Stimulated activated CD8-positive, alpha-beta memory T cell treated with anti-CD3 and anti-CD28 coated beads, Interleukin-15, amount 100 ng/mL, for 48 hours (primary cell): ENCODE measurements around the gene SYPL1.
A peak's percentile ranks its signal among the peaks of the same experiment; 100 is the strongest.

Experiments used
- DNase-seq, 2 donors: peaks; one replicate each; pipeline ENCODE4 v3.0.0-alpha.2; 2020; ENCODE audit warnings: low read depth in 2 of 2

SYPL1 gene

DNA sequence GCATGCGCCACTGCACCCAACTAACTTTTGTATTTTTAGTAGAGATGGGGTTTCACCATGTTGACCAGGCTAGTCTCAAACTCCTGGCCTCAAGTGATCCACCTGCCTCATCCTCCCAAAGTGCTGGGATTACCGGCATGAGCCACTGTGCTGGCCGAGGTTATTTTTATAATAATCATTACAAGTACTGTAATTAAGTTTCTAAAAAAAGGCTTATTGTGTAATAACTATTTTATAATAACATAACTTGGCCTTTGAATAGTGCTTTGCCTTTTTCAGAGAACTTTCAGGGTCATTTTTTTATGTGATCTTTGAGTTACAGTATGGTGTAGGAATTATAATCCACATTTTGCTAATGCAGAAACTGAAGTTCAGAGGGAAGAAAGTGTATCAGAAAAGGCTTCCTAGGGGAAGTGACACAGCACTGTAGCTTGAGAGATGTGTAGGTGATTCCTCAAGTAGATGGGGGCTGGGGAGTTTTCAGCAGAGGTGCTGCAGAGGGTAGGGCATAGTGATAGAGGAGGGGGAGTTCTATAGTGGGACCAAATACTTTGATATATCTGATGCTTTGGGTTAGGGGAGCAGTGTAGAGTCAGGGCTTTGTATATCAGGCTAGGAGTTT lies 9.2 kb upstream of the SYPL1 start:
- DNase-seq, result no peak

DNA sequence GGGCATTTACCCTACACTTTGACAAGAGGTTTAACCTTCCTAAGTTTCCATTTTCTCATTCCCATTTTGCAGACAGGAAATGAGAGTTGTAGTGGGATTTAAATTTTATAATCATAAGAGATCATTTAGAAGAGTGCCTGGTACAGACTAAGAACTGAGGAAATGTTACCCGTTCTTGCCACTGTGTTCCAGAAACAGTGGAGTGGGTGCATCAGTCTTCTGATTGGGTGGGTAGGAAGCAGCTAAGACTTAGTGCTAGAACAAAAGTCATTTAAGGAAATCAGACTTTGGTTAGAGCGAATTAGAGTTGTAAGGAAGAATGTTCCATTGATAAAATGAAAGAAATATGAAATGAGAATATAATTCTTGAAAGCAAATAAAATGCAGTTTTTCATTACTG lies 8.4 kb upstream of the SYPL1 start:
- DNase-seq, result no peak

DNA sequence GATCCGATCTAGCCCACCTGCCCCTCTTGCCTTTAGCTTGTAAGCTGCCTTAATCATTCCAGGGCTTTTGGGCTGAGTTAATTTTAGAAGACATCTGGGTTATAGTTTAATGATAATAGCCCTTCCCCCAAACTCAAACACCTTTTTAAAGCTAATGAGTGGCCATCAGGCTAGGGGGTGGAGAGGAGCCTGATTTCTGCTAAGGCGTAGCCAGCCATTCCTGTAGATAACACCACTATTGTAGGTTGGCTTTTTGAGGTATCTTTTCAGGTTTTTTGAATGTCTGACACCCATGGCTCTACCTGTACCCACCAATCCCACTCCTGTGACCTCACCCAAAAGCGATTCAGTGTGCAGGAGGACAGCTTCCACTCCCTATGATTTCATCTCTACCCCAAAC lies 7.6 kb upstream of the SYPL1 start:
- DNase-seq, result no peak

DNA sequence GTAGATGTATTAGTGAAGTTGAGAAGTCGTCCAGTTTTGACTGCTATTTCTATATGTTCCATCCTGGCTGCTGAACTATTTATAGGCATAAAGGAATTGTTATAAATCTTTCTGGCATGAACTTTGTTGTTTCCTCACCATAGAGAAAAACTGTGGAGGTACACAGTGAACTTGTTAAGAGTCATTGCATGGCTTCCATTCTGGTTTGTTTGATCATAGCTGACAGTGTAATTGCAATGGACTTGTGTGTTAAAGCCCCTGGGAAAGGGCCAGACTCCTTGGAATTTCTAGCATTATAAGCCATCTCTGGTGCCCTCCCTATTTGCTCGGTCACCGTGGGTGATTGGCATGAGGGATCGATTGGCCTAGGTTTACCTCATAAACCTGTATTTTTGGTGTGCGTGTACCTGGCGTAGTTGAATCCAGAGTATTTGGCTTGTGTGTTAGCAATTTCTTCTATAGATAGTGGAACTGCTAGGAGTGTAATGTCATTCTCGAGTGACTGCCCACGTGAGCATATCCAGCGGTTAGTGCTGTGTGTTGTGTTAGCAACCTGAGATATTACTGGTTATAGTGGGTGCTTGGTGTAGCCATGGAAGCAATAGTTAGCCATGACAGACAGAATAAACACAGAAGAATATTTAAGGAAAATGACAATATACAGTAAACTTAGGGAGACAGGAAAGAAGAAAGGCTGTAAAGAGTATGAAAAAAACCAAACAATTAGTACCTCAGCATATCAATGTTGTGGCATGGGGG lies 5.9 kb upstream of the SYPL1 start:
- no peak for DNase-seq

DNA sequence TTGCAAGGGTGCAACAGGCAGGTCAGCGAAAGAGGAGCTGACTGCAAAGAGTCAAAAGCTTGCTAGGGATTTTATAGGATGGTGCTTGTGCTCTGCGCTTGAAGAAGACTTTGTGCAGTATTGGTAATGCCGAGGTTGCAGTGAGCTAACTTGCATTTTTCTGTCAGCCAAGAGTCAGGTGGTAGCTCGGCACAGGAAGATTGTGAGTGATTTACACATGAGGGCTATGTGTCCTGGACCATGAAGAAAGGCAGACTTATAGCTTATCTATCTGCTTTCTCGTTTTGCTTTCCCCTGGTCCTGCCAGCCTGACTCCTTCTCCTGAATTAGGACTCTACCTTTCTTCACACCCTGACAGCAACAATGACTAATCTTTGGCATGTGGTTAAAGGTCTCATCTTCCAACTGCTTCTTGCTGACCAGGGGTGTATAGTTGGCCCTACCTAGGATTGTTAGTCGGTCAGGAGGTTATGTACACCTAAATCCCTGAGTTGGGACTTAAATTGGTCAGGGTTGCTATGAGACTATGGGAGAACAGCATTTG lies 4.1 kb upstream of the SYPL1 start:
- no peak for DNase-seq

DNA sequence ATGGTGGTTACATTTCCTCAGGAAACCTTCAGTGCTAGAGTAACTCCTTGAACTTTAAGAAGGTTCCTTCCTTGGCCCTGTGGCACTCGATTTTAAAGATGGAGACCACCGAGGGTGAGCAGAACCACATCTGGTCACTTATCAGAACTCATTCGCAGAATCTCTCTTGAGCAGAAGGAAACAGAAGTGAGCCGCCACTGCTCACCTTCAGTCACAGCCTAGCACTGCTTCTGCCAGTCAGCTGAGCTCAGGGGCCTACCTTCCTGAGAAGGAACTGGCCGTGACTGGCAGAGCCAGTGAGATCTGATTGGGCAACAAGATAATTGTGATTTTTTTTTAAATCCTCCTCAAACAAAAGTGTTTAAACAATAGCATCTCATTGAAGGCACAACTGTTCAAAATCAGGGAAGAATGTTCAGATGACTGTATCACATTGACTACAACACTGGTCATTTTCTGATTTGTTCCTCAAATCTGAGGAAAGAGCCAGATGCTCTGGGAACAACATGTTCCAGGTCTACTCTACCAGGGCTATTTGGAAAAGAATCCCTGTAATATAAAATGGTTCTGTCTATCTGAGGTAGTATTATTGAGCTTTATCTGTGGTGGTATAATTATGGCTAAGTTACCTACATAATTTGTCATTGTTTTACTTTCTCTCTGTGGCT lies 2.7 kb upstream of the SYPL1 start:
- no peak for DNase-seq

DNA sequence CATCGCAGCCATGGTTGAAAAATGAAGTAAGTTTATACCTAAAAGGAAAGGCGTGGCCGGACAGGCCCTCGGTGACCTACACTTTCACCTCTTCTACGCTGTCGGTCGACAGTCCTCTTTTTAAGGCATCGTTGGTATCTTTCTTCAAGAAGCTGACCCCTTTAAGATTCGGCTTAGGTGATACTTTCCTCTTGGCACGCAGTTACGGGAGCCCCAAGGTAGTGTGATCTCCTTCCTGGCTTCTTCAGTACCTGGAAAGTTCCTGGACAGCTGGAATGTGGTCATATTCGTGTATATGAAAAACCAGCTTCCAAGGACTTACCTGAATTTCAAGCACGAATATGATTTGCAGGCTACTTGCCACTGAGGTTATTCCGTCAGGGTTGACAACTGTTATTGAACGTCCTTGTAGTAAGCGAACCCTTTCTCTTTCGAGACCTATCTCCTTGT lies 885 bp upstream of the SYPL1 start:
- no peak for DNase-seq

DNA sequence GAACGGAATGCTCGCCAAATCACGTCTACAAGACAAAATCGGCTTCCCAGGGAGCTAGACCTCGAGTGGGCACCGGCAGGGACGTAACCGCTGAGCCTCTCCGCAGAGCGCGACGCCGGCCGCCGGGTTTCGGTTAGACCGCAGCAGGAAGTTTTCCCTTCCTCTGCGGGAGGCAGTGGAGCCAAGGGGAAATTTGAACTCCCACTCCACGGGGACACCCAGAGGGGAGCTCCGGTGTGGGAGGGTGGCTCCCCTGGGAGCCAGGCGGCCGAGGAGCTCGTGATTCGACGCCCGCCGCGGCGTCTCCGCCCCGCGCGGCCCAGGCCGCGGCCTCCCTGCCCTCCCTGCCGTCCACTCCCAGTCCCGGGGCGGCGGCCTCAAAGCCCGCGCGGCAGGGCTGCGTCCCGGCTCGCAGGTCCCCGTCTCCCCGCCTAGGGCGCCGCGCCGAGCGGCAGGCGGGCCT lies 426 bp downstream of the SYPL1 start:
- DNase-seq, result peak; percentile 18 to 36

DNA sequence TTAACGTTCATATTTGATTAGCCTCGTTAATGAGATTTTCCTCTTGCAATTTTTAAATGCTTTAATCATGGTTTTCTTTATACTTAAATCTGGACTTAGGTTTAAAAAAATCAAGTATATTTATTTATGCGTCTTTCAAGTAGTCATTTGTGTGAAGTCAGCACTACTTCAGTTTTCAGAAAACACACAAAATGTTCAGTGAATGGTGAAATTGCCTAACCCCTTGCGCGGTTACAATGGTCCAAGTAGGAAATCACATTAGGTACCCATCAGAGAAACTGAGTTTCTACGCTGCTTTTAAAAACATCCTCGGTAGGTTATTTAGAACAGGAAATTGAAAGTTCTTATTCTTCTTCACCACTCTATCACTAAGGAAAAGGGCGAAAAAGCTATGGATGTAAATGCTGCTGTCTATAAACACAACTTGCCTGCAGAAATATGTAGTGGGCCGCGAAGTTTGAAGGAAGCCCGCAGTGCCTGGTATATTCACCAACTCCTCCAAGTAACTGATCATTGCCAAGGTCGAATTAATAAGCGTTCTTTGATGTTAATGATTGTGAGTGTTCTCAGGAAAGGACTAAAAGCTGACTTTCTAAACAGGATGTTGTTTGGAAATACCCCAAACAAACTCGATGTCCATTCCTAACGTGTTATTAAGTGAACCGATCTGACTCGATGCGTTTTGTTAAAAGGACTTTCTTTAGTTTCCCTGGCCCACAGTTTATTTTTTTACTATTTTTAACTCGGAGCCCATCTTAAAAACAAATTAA lies 1.0 kb downstream of the SYPL1 start:
- no peak for DNase-seq

DNA sequence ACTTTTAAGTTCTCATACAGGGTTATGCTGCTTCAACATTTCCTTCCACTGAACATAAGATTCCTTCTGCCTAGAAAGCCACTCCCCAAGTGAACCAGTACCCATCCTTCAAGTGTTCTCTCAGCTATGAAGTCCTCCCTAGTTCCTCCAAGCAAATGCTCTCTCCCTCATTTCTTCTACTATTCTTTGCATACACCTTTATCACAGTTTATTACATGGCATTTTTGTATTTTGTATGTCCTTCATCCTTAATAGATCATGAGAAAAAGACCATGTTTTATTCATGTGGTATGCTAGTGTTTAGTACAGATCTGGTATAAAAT lies 1.9 kb downstream of the SYPL1 start:
- no peak for DNase-seq

DNA sequence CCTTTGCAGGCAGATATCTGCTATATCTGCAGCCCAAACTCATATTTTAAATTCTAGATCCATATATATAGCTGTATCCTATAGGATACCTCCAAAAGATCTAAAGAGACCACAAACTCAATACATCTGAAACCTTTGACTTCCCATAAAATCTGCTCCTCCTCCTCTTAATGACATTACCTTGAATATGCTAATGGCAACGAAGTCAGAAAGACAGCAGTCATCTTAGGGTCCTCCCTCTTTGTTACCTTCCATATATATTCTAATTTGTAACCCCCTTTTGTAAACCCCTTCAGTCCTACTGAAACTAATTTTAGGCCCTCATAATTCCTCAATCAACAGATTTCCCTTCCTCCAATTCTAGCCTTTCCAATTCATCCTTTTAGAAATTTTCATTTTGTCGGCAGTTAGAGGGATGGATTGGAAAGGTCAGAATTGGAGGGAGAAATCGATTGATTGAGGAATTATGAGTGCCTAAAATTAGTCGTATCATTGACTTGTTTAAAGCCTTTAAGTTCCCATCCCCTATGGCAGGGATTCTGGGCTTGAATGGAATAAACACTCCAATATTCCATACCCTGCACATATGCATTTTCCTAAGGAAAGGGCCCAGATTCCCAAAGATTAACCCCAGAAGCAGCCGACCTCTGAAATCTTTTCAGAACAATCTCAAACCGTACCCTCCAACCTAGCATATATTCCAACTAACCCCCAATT lies 2.4 kb downstream of the SYPL1 start:
- no peak for DNase-seq

DNA sequence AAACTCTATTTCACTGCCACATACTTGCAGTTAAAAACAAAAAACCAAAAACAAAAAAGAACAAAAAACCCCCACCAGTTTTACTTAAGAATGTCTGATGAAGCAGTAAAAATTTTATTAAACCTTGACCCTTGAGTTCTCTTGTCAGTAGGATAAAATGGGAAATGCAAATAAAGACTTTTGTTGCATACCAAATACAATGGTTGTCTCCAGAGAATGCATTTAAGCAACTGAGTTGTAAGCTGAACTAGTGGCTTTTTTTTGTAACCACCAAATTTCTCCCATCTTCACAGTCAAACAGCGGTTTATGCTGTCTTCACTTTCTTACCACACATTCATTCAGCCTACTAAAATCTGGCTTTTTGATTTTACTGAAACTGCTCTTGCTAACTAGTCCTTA lies 3.1 kb downstream of the SYPL1 start:
- DNase-seq, result no peak

DNA sequence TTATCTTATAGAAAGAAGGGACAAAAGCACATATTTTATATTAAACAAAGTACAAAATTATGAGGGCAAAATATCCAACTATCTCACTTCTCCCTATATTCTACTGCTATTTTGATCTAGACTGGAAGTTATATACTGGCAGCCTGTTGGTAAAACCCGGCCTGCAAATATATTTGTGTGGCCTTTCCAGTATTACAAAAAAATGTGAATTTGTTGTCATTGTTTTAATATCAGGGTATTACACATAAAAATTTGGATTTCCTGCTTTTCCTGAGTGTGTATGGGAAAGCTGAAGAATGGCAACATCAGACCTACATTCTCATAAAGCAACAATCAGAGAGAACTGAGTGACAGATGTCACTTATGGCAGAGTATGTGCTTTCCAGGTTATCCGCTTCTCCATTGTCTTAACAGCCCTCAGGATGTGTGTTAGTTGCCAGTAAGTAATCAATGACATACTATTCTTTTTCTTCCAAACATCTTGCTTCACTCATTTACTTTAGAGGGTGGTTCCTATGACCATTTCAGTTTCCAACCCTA lies 7.3 kb downstream of the SYPL1 start:
- no peak for DNase-seq

DNA sequence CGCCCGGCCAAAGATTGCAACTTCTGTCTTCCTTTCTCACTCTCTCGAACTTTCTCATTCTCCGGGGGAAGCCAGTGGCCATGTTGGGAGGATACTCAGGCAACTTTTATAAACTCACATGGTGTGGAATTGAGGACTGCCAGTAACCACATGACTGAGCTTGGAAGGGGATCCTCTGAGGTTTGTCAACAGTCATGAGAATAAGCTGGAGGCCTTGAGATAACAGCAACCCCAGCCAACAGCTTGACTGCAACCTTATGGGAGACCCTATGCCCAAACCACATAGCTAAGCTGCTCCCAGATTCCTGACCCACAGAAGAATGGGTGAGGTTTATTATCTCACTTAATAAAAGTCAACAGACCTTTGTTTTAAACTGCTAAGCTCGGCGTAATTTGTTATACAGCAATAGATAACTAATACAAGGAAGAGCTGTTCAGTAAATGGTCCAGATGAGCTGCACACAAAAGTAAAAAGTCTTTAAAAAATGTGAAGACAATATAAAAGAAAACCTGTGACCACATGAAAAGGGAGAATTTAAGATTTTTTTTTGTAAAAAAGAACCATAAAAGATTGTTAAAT lies 9.6 kb downstream of the SYPL1 start:
- DNase-seq, result no peak

DNA sequence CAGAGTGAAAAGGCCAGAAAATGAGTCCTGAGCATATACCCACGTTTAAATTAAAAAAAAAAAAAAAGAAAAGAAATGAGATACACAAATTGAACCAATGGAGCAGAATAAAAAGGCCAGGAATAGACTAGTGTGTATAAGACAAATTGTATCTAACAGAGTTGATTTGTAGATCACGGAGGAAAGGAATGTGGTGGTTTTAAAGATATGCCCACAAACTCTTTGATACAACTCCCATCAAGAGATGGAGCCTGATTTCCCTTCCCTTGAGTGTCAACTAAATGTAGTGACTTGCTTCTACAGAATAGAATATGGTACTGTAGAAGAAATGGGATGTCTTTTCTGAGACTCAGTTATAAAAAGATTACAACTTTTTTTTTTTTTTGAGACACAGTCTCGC lies 10.4 kb downstream of the SYPL1 start:
- no peak for DNase-seq

DNA sequence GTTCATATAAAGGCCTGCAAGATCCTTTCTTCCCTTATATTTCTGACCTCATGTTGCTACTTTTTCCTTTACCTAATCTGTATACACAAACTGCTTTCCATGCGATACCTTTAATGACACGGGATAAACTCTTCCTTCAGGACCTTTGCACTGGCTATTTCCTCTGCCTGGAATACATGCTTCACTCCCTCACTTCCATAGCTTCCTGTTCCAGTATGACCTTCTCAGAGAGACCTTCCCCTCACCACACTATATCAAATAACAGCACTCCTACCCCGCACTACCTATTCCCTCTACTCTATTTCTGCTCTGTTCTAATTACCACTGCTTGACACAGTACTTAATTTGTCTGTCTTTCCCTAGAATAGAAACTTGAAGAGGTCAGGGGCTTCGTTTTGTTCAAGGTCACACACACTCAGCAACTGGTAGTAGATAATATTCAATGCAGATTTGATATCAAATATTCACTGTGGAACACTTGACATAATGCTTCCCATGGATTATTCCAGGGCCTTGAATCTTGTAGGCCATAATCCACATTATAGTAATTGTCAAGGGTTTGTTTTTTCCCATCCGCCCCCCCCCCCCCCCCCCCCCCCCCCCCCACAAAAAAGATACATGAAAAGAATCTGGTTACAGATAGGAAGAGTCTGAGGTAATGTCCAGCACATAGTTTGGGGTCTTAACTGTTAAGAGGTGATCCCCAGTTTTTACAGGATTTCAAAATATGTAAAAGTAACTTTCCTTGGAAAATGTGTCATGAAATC lies 11.1 kb downstream of the SYPL1 start:
- no peak for DNase-seq

DNA sequence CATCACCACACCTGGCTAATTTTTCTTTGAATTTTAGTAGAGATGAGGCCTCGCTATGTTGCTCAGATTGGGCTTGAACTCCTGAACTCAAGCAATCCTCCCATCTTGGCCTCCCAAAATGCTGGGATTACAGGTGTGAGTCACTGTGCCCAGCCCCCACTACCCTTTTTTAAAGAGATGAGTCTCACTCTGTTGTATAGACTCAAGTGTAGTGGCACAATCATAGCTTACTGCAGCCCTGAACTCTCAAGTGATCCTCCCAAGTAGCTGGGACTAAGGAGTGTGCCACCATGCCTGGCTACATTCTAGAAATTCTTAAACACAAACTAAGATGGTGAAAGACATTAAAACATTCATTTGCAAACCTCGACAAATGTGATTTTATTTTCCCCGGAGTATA lies 12.6 kb downstream of the SYPL1 start:
- DNase-seq, result no peak

DNA sequence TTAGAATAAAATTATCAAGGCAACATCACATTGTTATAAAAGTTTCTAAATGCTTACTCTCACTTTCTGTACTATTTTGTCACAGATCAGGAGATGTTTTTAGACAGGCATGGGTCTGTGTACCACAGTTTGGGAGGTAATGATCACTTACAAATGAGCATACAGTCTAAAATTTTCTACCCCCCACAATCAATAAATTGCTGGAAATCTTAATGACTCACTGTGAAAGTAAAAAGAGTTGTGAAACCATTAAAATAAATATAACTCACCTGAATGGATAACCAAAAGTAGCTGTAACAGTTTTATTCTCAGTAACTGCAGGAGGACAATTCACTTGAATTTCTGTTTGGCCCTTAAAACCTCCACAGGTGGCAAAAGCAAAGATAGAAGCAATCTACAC lies 13.2 kb downstream of the SYPL1 start:
- no peak for DNase-seq

DNA sequence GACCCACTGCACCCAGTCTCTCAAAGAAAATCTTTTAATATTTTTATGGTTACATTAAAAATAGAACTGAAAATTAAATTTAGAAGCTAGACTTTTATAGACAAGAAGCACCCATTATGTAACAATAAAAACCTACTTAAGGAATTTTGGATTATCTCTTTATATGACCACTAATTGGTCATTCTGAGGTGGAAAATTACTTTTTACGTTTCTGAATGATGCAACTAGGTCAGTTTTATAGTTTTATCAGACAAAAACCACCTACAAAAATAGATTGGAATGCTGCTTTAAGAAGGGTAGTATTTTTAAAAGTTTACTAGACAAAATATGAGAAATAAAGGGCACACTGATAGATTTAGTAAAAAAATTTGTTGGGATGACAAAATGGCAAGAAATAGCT lies 16.5 kb downstream of the SYPL1 start:
- DNase-seq, result no peak

DNA sequence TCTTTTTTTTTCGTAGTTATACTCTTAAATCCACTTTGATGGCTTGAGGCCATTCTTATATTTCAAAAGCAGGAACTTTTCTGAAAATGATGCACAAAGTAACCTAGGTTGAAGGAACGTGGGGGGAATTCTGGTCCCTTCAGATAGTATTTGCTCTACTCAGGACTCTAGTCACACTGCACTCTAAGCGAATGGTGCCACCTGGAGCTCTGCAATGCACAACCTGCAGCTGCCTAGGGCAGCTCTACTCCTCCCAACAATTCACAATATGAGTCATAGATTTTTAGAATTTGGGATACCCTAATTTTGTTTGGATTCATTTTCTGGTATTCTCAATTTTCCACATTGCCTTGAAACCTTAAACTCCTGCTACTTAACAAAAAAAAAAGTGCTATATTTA lies 17.3 kb downstream of the SYPL1 start:
- no peak for DNase-seq
